Epithelial cell of prostate (primary cell): ENCODE measurements around the gene TOMM34.

Experiments
- DNase-seq: peaks from one replicate; pipeline ENCODE4 v3.0.0-alpha.2; 2011; ENCODE audit warnings: low read depth, low spot score
- H3K27ac ChIP-seq: fragments of 450-650 bp; 2 replicates; pipeline ENCODE4 v1.5.1; 2017; ENCODE audit warnings: mild to moderate bottlenecking

The TOMM34 gene

DNA sequence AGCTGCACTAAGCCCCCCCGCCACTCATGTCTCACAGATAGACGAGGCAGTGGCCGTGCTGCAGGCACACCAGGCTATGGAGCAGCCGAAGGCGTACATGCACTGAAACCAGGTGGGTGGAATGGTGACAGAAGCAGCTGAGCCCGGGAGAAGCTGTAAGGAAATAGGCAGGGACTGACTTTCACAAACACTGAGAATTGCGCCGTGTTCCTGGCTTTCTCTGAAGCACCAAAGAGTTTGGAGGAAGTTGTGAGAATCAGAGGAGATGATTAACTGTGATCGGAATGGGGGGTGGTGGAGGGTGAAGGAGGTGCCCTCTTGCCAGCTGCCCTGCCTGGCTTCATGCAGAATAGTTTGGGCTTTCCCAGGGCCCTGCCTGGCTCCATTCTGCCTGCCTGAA is 21.6 kb downstream of the TOMM34 start:
- no peak for DNase-seq
- peak overlapping the region; percentile 33 for H3K27ac ChIP-seq

DNA sequence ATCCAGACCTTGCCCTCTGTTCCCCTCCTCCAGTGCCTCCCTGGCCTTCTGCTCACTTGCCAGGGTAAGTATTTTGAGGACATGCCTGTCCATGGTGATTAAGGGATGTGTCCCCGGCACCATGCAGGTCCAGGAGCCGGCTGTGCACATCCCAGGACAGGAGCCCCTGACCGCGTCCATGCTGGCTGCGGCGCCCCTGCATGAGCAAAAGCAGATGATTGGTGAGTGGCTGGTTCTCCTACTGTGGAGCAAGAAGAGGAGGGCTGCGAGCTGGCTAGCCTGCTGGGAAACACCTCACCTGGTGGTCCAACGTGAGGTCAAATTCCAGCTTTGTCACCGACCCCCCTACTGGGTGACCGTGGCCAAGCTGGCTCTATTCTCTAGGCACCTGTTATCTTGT is 23.7 kb downstream of the TOMM34 start:
- H3K27ac ChIP-seq, result no peak overlapping the region
- no peak for DNase-seq

DNA sequence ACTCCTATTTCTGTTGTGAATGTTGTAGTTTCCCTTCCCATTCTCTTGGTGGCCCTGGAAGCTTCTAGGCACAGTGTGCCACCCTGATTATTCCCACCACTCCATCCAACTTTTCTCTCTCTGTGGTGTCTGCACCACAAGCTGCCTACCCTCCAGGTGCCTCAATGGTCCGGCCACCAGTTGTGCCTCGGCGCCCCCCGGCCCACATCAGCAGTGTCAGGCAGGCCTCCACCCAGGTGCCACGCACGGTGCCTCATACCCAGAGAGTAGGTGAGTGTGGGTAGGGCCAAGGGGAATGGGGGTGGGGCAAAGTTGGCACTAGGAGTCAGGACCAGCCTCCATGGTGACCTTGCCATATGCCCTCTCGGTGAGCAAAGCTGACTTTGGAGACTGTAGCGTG is 27.3 kb downstream of the TOMM34 start:
- no peak for DNase-seq
- no peak overlapping the region for H3K27ac ChIP-seq

DNA sequence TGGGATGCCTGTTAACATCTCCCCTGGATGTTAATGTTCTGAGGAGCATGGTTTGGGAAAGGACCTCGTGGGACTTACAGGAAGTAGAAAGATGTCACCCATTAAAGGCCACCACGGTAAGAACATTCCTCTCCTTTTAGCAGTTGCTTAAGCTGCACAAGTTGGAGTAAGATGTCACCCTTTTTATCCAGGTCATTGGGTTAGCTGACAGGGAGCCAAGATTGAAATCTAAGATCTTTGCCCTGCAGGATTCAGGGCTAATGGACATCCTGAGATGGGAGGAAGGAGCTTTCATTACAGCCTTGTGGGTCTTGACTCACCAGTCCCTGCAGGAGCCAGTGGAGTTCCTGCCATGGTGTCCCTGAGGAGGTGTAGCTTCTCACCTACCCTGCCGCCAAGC is 28.3 kb downstream of the TOMM34 start:
- no peak overlapping the region for H3K27ac ChIP-seq
- no peak for DNase-seq

DNA sequence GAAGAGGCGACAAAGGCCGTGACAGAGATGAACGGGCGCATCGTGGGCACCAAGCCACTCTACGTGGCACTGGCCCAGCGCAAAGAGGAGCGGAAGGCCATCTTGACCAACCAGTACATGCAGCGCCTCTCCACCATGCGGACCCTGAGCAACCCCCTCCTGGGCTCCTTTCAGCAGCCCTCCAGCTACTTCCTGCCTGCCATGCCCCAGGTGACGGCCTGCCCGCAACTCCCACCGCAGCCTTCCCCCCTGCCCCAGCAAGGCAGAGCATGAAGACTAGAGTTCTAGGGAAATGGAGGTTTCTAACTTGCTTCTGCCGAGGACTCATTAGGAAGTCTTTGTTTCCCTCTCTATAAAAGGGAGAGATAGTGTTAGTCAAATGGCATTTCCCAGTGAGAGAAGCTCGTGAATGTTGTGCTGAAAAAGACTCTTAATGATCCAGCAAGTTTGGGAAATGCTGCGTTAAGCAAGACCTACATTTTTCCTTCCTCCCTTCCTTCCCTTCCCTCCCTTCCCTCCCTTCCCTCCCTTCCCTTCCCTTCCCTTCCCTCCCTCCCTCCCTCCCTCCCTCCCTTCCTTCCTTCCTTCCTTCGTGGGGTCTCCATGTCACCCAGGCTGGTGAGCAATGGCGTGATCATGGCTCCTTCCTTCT is 29.6 kb downstream of the TOMM34 start:
- DNase-seq, result no peak
- H3K27ac ChIP-seq, result no peak overlapping the region

DNA sequence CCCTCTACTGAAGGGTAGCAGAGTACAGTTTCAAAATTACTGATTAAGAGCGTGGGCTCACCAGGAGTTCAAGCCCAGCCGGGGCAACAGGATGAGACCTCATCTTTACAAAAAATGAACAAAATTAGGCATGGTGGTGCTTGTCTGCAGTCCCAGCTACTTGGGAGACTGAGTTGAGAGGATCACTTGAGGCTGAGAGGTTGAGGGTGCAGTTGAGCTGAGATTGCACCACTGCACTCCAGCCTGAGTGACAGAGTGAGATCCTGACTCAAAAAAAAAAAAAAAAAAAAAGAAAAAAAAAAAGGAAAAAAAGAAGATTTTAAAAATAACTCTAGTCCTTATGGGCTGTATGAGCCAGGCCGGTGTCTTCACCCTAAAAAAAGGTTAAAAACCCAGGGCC is 31.6 kb downstream of the TOMM34 start:
- H3K27ac ChIP-seq, result no peak overlapping the region
- DNase-seq, result no peak

DNA sequence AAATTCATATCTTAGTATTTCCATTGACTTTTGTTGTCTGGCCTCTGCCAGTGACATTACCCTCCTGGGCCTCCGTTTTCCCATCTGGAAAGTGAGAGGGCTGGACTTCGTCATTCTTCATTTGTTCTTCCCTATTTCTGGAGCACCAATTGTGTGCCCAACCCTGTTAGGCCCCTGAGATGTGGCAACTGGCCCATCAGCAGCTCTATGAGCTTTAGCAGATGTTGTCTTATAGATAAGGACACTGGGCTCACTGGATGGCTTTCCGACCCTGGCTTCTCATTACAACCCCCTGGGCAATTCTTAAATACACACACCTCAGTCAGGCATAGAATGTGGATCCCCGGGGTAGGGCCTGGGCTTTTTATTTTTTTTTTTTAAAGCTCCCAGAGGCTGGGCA is 35.7 kb downstream of the TOMM34 start:
- no peak overlapping the region for H3K27ac ChIP-seq
- no peak for DNase-seq

DNA sequence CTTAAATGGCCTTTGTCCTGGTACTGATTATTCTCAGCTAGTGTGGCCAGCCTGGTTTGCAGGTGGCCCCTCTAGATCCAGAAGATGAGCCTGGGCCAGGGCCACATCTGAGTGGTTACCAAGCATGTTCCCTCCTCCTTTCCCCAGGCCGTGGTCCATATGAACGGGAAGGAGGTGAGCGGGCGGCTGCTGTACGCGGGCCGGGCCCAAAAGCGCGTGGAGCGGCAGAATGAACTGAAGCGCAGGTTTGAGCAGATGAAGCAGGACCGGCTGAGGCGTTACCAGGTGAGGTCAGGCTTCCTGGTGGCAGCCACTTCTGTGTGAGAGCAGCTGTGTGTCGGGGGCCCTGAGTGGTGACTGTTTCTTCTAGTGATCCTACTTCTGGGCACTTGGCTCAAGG is 38.8 kb downstream of the TOMM34 start:
- no peak for DNase-seq
- H3K27ac ChIP-seq, result no peak overlapping the region

DNA sequence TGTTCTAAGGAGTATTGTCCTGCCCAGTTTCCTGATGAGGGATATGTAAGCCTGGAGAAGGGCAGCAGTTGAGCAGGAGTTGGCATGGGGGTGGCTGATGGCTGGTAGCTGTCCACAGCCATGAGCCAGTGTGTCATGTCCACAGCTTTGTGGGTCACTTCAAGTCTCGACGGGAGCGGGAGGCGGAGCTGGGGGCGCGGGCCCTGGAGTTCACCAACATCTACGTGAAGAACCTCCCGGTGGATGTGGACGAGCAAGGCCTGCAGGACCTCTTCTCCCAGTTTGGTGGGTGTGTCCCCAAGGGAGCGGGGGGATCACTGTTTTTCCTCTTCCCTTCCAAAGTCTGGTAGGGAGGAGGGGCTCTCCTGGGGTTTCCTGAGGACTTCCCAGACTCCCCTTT is 41.4 kb downstream of the TOMM34 start:
- H3K27ac ChIP-seq, result no peak overlapping the region
- no peak for DNase-seq

DNA sequence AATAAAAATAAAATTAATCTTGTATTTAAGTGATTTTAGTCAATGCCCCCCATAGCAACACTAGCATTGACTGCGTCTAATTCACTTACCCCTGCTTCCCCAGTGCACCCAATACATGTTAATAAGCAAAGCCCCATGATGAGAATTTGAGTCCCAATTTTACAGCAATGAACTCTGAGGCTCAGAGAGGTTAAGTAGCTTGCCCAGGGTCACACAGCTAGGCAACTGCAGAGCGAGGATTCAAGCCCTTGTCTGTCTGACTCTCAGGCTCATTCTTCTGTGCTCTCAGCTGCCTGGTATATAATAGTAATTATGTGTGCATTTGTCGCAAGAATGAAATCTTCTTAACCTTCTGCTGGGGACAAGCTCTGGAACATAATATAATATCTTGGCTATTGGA is 41.9 kb downstream of the TOMM34 start:
- no peak overlapping the region for H3K27ac ChIP-seq
- no peak for DNase-seq

DNA sequence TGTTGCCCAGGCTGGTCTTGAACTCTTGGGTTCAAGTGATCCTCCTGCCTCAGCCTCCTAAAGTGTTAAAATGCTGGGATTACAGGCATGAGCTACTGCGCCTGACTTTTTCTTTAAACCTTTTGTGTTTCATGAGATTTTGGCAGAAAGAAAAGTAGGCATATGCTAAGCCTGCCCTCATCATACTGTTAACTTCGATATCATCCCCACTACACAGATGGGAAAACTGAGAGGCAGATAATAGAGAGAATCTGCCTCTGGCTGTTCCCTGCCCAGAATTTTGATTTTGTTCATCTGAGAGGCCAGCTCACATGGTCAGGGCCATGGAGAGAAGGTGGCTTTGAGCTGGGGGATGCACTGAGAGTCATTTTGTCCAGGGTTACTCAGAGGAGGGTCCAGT is 42.8 kb downstream of the TOMM34 start:
- DNase-seq, result no peak
- no peak overlapping the region for H3K27ac ChIP-seq

DNA sequence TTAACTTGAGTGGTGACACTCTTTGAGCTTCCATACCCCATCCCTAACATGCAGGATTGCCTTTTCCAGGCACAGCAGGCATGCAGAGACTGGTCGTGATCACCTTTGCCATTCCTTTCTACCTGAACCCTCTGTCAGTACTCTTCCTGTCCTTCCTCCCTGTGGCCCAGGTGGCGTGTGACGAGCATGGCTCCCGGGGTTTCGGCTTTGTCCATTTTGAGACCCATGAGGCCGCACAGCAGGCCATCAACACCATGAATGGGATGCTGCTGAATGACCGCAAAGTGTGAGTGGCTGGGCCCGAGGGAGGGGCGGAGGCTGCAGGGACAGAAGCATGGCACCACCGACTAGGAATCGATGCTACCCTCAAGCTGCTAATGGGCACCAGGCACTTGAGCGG is 43.6 kb downstream of the TOMM34 start:
- no peak overlapping the region for H3K27ac ChIP-seq
- DNase-seq, result no peak

DNA sequence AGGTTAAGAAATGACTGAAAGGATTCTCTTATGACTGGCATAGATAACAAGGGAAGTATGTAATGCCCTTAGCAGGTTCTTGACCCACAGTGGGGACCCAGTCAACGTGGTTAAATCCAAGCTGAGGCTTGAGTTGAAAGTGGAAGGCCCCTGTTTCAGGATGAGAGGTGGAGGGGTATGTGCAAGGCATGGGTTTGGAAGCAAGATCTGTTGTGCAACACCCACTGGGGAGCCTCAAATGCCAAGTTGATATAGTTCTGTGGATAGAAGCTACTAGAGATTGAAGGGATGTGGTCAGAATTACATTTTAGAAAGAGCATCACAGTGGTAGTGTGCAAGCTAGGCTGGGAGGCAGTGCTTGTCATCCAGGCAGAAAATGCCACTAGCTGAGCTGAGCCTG is 45.3 kb downstream of the TOMM34 start:
- no peak overlapping the region for H3K27ac ChIP-seq
- no peak for DNase-seq

DNA sequence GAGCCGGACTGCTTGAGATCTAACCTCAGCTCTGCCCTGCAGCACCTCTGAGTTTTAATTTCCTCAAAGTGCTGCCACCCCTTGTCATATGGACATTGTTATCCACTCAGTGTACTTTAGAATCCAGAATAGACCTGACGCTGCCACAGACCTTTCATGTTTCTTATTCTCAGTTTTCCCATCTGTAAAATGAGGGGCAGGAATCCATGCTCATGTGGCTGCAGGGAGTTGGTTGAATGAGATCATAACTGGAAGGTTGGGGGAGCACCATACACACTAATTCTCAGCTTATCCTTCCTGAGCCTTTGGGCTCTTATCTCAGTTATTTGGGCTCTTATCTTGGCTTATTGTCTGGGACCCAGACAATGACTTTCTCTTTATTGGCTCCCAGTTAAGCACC is 48.0 kb downstream of the TOMM34 start:
- DNase-seq, result no peak
- no peak overlapping the region for H3K27ac ChIP-seq

DNA sequence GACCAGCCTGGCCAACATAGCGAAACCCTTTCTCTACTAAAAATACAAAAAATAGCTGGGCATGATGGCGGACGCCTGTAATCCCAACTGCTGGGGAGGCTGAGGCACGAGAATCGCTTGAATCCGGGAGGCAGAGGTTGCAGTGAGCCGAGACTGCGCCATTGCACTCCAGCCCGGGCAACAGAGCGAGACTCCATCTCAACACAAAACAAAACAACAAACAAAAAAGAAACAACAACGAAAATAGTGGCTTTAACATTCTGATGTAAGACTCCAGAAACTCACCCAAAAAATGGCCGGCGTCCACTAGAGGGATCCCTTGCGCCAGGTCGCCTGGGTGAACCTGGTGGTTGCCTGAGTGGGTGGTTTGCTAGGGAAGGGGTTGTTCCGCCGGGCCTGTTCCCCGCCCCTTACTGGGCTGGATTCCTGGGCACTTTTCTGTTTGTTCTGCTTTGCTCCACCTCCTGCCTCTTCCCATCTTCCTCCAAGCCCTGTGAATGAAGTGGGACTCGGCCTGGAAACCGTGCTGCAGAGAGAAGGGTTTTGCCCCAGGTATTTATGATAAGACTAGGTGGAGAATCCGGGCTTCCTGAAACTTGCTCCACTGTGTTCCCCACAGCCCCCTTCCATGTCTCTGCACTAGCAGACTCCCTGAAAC is 48.8 kb downstream of the TOMM34 start:
- peak overlapping the region; percentile 16 for H3K27ac ChIP-seq
- no peak for DNase-seq

DNA sequence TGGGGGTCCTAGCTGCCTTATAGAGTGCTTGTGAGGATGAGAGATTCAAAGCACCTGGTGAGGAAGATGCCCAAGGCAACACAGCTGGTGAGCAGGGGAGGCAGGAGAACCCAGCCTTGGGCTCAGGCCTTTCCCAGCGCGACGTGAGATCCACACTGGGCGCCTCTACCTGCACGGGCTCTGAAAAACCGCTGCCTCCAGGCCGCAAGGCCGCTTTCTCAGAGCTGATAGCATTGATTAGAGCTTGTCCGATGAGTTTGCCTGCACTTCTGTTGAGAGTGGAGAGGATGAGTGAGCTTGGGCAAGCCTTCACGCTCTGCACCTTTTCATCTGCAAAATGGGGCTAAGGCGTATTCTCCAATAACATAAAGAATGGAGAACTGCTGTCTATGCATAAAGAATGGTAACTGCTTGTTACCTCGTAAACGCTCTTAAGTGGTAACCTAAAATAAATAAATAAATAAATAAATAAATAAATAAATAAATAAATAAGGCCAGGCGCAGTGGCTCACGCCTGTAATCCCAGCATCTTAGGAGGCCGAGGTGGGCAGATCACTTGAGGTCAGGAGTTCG is 49.4 kb downstream of the TOMM34 start:
- H3K27ac ChIP-seq, result peak overlapping the region; percentile 59
- DNase-seq, result no peak

DNA sequence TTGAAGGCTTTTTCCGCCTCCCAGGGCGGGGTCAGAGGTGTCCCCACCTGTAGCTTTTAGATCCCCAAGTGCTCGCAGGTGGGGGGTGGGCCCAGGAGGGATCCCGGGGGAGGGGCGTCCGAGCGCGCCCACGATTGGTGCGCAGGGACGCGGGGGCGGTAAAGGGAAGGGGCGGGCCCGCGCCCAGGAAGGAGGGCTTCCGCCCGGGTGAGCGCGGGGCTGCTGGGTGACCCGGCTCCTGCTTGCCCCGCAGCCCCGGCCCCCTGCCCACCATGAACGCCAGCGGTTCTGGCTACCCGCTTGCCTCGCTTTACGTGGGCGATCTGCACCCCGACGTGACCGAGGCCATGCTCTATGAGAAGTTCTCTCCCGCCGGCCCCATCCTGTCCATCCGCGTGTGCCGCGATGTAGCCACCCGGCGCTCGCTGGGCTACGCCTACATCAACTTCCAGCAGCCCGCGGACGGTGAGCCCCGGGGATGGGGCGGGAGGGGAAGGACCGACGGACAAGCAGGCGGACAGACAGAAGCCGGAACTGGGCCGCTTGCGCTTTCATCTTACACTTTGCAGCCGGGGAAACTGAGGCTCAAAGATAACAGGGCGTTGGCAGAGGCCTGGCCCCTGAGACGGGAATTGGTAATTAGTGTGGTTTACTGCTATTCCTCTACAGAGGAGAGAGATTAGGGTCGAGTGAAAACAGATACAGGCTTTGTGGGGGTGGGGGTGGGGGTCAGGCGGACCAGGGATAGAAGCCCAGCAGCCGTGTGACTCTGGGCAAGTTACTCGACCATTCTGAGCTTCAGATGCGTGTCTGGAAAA is 50.1 kb downstream of the TOMM34 start, which contains the start of gene PABPC1L:
Gene PABPC1L (plus strand): TSS at position 189 of the 818 bp plus-strand sequence. CDS start 84 bp downstream, at position 273.
- peak within 1 kb of the TSS; percentile 59 for H3K27ac ChIP-seq
- no peak for DNase-seq

DNA sequence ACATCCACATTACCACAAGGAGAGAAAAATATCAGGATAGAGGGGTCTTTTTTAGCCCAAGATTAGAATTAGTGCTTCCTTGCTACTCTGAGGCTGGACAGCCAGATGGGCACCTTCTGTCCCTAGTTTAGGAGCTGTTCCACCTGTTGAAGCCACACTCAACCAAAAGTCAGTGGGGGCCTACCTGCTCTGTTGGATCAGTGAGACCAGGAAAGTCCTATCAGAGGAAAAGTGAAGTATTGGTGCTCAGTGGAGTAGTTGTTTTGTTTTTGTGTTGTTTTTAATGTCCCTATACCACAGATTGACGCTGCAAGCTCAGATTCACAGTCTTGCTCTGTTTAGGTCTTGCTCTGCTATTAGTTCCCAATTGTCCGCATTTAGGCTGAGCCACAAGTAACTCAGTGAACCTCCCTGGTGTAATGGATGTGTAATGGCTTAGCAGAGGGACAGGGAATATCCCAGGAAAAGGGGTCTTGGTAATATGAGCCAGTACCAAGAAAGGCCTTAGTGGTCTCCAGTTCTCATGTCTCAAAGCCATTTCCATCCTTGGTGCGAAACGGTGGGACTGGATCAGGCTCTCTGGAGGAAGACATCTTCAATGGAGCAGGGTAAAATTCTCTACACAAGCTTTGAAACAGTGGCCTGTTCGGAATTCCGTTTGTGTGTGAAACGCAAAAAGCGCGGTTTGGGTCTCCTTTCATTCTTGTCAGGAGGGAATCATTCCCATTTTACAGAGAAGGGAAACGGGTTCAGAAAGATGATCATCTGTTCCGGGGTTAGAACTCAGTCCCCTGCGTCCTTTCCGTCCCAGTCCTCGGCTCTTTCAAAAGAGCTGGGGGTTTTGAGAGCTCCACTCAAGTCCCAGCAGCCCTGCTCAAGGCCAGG is 51.0 kb downstream of the TOMM34 start:
- H3K27ac ChIP-seq, result peak overlapping the region; percentile 59

DNA sequence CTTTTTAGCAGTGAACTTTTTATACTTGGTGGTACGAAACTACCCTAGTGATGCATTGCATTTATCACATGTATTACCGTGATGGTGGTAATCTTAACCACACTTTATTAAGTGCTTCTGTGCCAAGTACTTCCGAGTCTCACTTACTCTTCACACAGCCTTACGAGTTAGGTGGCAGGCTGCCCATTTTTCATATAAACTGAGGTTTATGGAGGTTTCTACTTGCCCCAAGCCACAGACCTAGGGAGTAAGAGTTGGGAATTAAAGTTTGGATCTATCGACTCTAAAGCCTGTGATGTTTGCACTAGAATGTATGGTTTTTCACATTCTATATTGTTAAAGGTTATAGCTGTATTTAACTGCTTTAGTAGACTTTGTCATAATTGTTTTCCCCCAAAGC is 55.8 kb downstream of the TOMM34 start:
- H3K27ac ChIP-seq, result no peak overlapping the region
- no peak for DNase-seq

More for the DNA sequence above, 51.0 kb downstream of the TOMM34 start:
- no peak for DNase-seq

DNA sequence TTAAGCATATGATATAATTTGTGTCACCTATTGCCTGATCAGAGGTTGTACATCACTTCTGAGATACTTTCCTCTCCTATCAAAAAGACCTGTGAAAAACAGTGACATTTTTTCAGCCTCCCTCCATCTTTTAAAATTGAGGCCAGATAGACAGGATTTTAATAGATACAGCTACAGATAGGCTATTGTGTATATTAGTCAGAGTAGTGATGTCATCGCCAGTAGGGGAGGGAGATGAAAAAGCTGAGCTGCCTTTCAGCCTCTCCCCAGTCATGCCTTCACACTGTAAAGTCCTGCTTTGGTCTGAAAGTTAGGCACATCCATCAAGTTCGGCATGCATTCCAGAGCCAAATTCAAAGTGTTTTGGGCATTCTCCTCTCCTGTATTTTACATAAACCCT is 58.2 kb downstream of the TOMM34 start:
- no peak for DNase-seq
- H3K27ac ChIP-seq, result no peak overlapping the region
